Ascending aorta (tissue), 2 donors: ENCODE results near the gene CACNA2D3. TPM values are rescaled to one million over a fixed set of nuclear protein-coding genes. Genes with fewer than 3 reads are reported as not detected.

Experiments used
- DNase-seq, 2 donors: peaks; one replicate each; pipeline ENCODE4 v3.0.0-alpha.2; 2019; ENCODE audit warnings: low spot score in 2 of 2
- H3K27ac ChIP-seq, 2 donors: fragments of 200-600 bp; sonication (generic); one replicate each; pipeline ENCODE4 v1.5.1; 2016 to 2017; ENCODE audit warnings: mild to moderate bottlenecking in 1 of 2
- H3K27me3 ChIP-seq: fragments of 200-600 bp; sonication (generic); one replicate; pipeline ENCODE4 v1.5.1; 2017
- H3K36me3 ChIP-seq, 2 donors: fragments of 200-600 bp; sonication (generic); one replicate each; pipeline ENCODE4 v1.5.1; 2016
- H3K4me1 ChIP-seq, 2 donors: fragments of 200-600 bp; sonication (generic); one replicate each; pipeline ENCODE4 v1.5.1; 2016 to 2017; ENCODE audit warnings: mild to moderate bottlenecking in 1 of 2
- H3K4me3 ChIP-seq, 2 donors: fragments of 200-600 bp; sonication (generic); one replicate each; pipeline ENCODE4 v1.5.1; 2016 to 2017; ENCODE audit warnings: mild to moderate bottlenecking in 1 of 2
- H3K9me3 ChIP-seq, 2 donors: fragments of 200-600 bp; sonication (generic); one replicate each; pipeline ENCODE4 v1.5.1; 2016
- intact Hi-C: fragments of 100-400 bp; cut with DNase I; formaldehyde crosslinking; loops from one replicate; pipeline ENCODE4 v1.15.1; 2023
- total RNA-seq: library from RNA; depleted of rRNA; stranded (reverse); fragments of >200 nt; gene quantifications from one replicate; pipeline ENCODE4 v1.1.0, GENCODE V29; 2016
- TF ChIP-seq, protein P1 (sequence below), 3 experiments: fragments of 200-600 bp in 2 of 3; fragments of 450-650 bp in 1 of 3; sonication (generic) in 2 of 3; IDR thresholded peaks; one replicate each; pipeline ENCODE4 v1.5.1; 2016 to 2019; ENCODE audit warnings: antibody characterized with exemption in 3 of 3, mild to moderate bottlenecking in 1 of 3, moderate library complexity in 1 of 3

The CACNA2D3 gene
- total RNA-seq, 1 donor from 2014 or later, result not detected

DNA sequence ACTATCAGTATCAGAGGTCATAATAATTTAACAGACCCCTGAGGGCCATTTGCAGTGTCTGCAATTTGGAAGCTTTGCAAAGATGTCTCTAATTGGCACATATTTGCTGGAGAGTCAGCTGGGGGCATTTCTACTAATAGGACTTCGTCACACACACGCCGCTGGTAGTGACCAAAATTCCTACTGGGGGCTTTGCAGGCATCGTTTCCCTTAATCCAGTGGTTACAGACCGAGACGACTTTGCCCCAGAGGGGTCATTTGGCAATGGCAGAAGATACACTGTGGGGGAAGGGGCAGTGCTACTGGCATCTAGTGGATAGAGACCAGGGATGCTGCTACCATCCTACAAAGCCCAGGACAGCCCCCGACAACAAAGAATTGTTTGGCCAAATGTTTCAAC, 956.5 kb downstream of the CACNA2D3 start:
- Histone ChIP-seq H3K27me3 (no peaks in the 10 kb centered on the region), H3K36me3 (no peaks in the 10 kb centered on the region), H3K27ac (no peak overlapping the region), H3K4me3 (no peak overlapping the region), H3K9me3 (no peaks in the 10 kb centered on the region), H3K4me1 (no peaks in the 10 kb centered on the region)
- DNase-seq, result no peak
- intact Hi-C loops, result no loop called here
- TF ChIP-seq, protein P1, sequence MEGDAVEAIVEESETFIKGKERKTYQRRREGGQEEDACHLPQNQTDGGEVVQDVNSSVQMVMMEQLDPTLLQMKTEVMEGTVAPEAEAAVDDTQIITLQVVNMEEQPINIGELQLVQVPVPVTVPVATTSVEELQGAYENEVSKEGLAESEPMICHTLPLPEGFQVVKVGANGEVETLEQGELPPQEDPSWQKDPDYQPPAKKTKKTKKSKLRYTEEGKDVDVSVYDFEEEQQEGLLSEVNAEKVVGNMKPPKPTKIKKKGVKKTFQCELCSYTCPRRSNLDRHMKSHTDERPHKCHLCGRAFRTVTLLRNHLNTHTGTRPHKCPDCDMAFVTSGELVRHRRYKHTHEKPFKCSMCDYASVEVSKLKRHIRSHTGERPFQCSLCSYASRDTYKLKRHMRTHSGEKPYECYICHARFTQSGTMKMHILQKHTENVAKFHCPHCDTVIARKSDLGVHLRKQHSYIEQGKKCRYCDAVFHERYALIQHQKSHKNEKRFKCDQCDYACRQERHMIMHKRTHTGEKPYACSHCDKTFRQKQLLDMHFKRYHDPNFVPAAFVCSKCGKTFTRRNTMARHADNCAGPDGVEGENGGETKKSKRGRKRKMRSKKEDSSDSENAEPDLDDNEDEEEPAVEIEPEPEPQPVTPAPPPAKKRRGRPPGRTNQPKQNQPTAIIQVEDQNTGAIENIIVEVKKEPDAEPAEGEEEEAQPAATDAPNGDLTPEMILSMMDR (IDR thresholded peaks at IDR 0.05), result no peak

DNA sequence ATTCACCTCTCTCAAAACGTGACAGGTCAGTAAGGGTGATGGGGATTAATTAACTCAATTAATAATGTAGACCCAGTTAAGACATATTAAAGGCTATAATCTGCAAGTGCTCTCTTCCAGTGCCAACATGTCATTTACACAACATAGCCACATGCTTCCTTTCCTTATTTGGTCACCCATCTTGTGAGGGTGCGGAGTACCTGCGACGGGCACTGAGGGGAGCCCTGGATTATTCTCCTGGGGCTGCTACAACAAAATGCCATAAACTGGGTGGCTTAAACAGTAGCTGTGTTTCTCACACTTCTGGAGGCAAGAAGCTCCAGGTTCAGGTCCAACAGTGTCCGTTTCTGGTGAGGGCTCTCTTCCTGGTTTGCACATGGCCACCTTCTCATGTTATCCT, 962.9 kb downstream of the CACNA2D3 start:
- no peaks in the 10 kb centered on the region for H3K9me3 ChIP-seq
- TF ChIP-seq, protein P1 (IDR thresholded peaks at IDR 0.05), result no peak
- H3K4me3 ChIP-seq, result no peak overlapping the region
- no peaks in the 10 kb centered on the region for H3K36me3 ChIP-seq
- H3K4me1 ChIP-seq, result no peaks in the 10 kb centered on the region
- no peak overlapping the region for H3K27ac ChIP-seq
- no peaks in the 10 kb centered on the region for H3K27me3 ChIP-seq
- intact Hi-C loops, result no loop called here
- DNase-seq, result no peak

DNA sequence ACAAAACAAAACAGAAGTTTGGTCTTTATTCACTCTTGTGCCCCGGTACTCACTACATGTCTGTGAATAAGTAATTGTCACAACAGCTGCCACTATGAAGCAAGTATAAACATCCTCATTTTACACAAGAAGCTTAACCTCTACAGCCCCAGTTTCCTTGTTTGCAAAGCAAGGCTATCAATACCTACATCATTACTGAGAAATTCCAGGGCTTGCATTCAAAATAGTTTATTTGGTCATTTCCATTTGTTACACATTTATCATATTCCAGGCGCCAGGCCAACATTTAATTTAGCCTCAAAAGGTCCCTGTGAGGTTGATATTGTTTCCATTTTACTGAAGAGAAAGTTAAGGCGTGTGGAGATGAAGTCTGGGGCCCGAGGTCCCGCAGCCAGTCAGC, 966.9 kb downstream of the CACNA2D3 start:
- DNase-seq, result no peak
- Histone ChIP-seq H3K36me3 (no peaks in the 10 kb centered on the region), H3K27ac (no peak overlapping the region), H3K4me3 (no peak overlapping the region), H3K9me3 (no peaks in the 10 kb centered on the region), H3K27me3 (no peaks in the 10 kb centered on the region), H3K4me1 (no peaks in the 10 kb centered on the region)
- intact Hi-C loops, result no loop called here
- TF ChIP-seq, protein P1 (IDR thresholded peaks at IDR 0.05), result no peak

DNA sequence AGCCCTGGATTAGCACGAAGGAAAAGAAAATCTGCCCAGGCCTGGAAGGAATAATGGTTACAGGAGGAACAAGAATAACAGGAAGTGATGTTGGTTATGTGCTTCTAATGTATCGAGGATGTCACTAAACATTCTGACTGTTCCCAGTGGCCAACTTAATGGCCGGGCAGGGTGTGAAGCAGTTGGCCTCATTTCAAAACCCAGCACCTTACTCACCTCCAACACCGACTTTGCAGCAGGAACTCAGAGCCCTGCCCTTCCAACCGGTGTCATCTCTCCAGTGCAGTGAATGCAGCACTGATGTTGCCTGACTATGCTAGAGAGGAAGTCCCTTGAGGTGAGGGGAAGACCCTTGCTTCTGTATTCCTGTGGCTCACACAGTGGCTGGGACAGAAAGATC, 967.9 kb downstream of the CACNA2D3 start:
- DNase-seq, result no peak
- no peak overlapping the region for H3K27ac ChIP-seq
- no peaks in the 10 kb centered on the region for H3K4me1 ChIP-seq
- no peaks in the 10 kb centered on the region for H3K36me3 ChIP-seq
- no peaks in the 10 kb centered on the region for H3K9me3 ChIP-seq
- TF ChIP-seq, protein P1 (IDR thresholded peaks at IDR 0.05), result no peak
- intact Hi-C loops, result no loop called here
- H3K4me3 ChIP-seq, result no peak overlapping the region
- H3K27me3 ChIP-seq, result no peaks in the 10 kb centered on the region

DNA sequence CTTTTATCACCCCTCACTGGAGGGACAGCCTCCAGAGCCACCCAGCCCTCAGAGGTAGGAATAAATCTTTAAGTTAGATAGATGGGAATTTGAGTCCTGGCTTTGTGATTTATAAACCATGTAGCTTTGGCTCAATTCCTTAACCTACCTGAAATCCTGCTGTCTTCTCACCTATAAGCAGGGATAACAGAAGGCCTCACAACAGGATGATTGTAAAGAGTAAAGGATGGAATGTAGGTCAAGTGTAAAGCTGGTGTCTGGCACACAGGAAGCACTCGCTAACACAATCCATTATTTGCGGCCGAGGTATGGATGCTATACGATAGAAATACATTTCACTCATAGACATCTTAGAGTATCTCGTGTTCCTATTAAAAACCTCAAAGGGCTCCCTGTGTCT, 968.4 kb downstream of the CACNA2D3 start:
- Histone ChIP-seq H3K27me3 (no peaks in the 10 kb centered on the region), H3K9me3 (no peaks in the 10 kb centered on the region), H3K27ac (no peak overlapping the region), H3K4me1 (no peaks in the 10 kb centered on the region), H3K36me3 (no peaks in the 10 kb centered on the region), H3K4me3 (no peak overlapping the region)
- intact Hi-C loops, result no loop called here
- DNase-seq, result no peak
- TF ChIP-seq, protein P1 (IDR thresholded peaks at IDR 0.05), result no peak
